ENCODE data around the gene ARFRP1. TPM values are rescaled to one million over a fixed set of nuclear protein-coding genes. Genes with fewer than 3 reads are reported as not detected.
A peak's percentile ranks its signal among the peaks of the same experiment; 100 is the strongest.

ARFRP1 gene
- total RNA-seq, 1 experiment from 2014 or later = 42.7 TPM

DNA sequence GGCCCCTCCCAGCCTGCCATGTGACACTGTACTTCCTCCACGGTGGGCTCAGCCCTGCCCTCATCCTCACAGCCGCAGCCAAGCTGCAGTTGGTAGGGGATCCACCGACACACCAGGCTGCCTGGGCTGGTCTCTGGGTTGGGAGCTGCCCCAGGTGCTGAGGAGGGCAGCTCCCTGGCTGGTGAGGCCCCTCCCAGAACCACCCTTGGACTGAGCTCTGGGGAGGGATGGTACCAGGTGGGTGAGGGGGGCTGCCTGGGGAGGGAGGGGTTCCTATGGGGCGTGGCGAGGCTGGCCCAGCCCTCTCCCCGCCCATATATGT is 11.5 kb downstream of the ARFRP1 start:
- peaks cover 2 to 10% of the 10 kb centered on the region in 2 experiments for H3K4me1 Mint-ChIP-seq
- H3K27me3 ChIP-seq (ENCODE audit: insufficient read depth, low read length) = no peaks in the 10 kb centered on the region
- H3K14ac ChIP-seq (ENCODE audit: insufficient read depth, low read length) = no peak overlapping the region
- no peak overlapping the region for H2BK12ac ChIP-seq (ENCODE audit: insufficient read length, low read depth, low read length)
- no peaks in the 10 kb centered on the region for H3K9me3 ChIP-seq (ENCODE audit: control insufficient read depth, low read depth, low read length)
- no peak overlapping the region for H3T11ph ChIP-seq (ENCODE audit: low read length)
- no peaks in the 10 kb centered on the region for H3K79me2 ChIP-seq (ENCODE audit: insufficient read depth, low read length)
- no peak overlapping the region for H4K91ac ChIP-seq (ENCODE audit: insufficient read length, low read depth, low read length)
- H2BK15ac ChIP-seq (ENCODE audit: low read depth, low read length) = no peak overlapping the region
- peaks cover 4% of the 10 kb centered on the region for H3K23me2 ChIP-seq (ENCODE audit: insufficient read length, low read depth, low read length, poor library complexity, severe bottlenecking)
- no peaks in the 10 kb centered on the region for H3K79me1 ChIP-seq (ENCODE audit: insufficient read depth, low read depth, low read length, poor library complexity, severe bottlenecking)
- no peaks in the 10 kb centered on the region for H4K20me1 ChIP-seq (ENCODE audit: control insufficient read depth, insufficient read depth, insufficient read length)
- no peak overlapping the region for H3K4ac ChIP-seq (ENCODE audit: low read depth, low read length)
- no peak overlapping the region for H3K9ac ChIP-seq (ENCODE audit: extremely low read depth, insufficient read length, low read length)
- H2AK5ac ChIP-seq (ENCODE audit: insufficient read length, low read length) = no peak overlapping the region
- peaks cover 14 to 19% (median 17%) of the 10 kb centered on the region in 3 experiments; a peak in 6 of 7 replicates for H3K36me3 Mint-ChIP-seq (ENCODE audit: insufficient read depth in 1 of 3, low read depth in 3 of 3)
- peaks cover 3 to 5% of the 10 kb centered on the region in 2 experiments; a peak in 3 of 5 replicates for H3K9me3 Mint-ChIP-seq
- no peak overlapping the region for H2AFZ ChIP-seq (ENCODE audit: low read length)
- H3K18ac ChIP-seq (ENCODE audit: insufficient read length, low read depth, low read length) = no peak overlapping the region
- DNase-seq = peak; percentile 90
- H2BK20ac ChIP-seq (ENCODE audit: low read depth, low read length, poor library complexity, severe bottlenecking) = no peak overlapping the region
- no peak overlapping the region for H3K23ac ChIP-seq (ENCODE audit: insufficient read length, low read depth, low read length)
- H4K5ac ChIP-seq (ENCODE audit: insufficient read length, low read depth, low read length) = no peak overlapping the region
- no peak overlapping the region for H3K27ac ChIP-seq (ENCODE audit: insufficient read length, low read depth, low read length)
- no peak overlapping the region for H3K4me2 ChIP-seq (ENCODE audit: insufficient read depth, insufficient read length, low read length)
- WGBS (ENCODE audit: extremely low coverage, insufficient read length, low lambda C conversion rate) = no CpG with 5 or more reads among the region's 6 CpGs
- no peak overlapping the region for H2BK120ac ChIP-seq (ENCODE audit: low read depth, low read length, poor library complexity, severe bottlenecking)
- H3K27me3 Mint-ChIP-seq (ENCODE audit: low read depth) = peaks cover 6% of the 10 kb centered on the region
- H3K4me3 Mint-ChIP-seq = peak overlapping the region; percentile 34 to 35; a peak in 3 of 5 replicates
- H3K56ac ChIP-seq (ENCODE audit: insufficient read length, low read depth, low read length) = no peak overlapping the region
- TF ChIP-seq, protein P1, sequence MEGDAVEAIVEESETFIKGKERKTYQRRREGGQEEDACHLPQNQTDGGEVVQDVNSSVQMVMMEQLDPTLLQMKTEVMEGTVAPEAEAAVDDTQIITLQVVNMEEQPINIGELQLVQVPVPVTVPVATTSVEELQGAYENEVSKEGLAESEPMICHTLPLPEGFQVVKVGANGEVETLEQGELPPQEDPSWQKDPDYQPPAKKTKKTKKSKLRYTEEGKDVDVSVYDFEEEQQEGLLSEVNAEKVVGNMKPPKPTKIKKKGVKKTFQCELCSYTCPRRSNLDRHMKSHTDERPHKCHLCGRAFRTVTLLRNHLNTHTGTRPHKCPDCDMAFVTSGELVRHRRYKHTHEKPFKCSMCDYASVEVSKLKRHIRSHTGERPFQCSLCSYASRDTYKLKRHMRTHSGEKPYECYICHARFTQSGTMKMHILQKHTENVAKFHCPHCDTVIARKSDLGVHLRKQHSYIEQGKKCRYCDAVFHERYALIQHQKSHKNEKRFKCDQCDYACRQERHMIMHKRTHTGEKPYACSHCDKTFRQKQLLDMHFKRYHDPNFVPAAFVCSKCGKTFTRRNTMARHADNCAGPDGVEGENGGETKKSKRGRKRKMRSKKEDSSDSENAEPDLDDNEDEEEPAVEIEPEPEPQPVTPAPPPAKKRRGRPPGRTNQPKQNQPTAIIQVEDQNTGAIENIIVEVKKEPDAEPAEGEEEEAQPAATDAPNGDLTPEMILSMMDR (conservative IDR thresholded peaks at IDR 0.05) = no peak
- peak overlapping the region in 2 of 3 experiments; percentile 61 to 82; a peak in 2 of 7 replicates for H3K27ac Mint-ChIP-seq
- no peaks in the 10 kb centered on the region for H3K4me1 ChIP-seq (ENCODE audit: insufficient read depth, low read length)
- no peak overlapping the region for H4K8ac ChIP-seq (replicated peaks; ENCODE audit: insufficient read length, low read depth, low read length)
- H2BK5ac ChIP-seq (ENCODE audit: insufficient read length, low read length) = no peak overlapping the region
